GM21447 (cell line): ENCODE results near the gene CEP126.
A peak's percentile ranks its signal among the peaks of the same experiment; 100 is the strongest.

Experiments
- ATAC-seq: cut with Tn5 transposase; IDR thresholded peaks from one replicate; pipeline ENCODE4 v1.9.1; 2021; ENCODE audit not compliant: unreplicated experiment

CEP126 gene

DNA sequence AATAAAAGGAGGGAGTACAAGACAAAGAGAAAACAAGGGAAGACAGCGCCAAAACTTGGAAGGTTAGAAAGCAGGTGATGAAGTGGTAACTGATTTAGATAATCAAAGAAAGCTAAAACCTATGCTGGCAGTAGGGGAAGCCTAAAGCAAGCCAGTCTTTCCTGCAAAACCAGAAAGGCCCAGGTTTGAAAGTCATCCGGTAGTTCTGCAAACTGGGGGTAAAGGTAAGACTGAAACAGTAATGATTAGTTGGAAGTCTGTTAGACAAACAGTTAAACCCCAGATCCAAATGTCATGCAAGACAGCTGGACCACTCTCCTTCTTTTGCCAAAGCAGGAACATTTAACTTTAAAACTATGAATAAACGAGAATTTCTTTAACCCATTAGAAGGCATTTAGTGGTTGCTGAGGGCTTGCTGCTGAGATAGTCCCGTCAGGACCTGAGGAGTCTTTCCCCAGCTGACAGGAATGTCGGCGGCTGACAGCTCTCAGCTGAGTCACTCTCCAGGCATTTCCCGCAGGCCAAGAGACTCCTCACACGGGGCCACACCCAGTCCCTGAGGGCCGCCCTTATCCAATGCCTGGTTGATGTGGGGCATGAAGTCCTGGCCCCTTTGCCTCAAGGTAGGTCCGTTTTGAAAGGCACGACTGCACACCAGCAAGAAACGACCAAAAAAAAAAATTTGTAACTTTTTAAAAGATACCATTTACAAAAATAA lies 96.1 kb downstream of the CEP126 start:
- ATAC-seq, result no peak

DNA sequence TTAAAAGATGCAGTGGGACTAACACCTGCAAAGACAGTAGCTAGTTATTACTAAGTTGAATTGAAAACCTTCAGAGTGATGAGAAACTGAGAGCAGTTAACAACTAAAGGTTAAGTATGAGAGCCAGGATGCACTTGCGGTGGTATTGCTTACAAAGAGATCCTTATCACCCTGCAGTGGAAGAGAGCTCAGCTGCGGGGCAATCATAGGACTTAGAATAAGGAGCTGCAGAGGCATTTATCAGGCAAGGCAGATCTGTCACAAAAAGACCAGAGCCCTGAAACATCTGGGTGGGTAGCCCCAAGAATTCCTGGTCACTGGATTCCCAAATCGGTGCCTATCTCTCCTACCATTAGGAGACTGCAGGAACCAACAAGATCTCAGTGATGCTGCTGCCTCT lies 98.1 kb downstream of the CEP126 start:
- ATAC-seq, result no peak

- no peak for ATAC-seq
Observed at GRCh38 chr11:102014756-102015155, 99.9 kb downstream of the CEP126 start.

DNA sequence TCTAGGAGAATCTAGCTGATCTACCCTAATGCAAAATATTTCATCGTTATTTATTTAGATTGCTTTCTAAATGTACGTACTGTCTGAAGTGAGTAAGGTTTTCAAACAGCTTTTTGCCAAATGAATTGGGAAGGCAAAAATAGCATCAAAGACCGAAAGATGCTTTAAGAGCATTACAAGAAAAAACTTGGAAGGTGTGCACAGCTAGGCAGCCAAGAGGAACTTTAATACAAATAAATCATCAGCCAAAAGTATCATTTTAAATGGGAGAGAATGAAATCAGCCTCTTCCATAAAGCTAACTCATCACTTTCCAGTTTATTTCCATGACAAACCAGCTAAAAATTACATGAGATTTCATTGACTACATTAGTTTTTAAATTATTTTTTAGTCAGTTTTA lies 102.2 kb downstream of the CEP126 start:
- ATAC-seq, result no peak

DNA sequence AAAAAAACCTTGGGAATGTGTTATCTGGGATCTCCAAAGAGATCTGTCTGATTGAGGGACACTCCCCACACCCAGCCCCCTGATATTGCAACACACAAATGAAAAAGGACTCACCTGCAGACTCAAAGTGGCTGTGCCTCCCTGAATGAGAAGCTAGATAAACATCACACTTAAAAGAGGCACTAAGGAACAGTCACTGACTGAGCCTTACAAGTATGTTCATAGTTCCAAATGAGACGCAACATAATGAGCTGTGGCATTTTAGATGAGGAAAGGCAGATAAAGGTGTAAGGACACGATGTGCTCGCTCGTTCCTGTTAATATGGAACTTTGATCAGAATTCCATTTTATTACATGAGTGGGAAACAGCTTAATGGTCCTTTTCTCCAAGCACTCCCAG lies 111.4 kb downstream of the CEP126 start:
- ATAC-seq, result no peak

- ATAC-seq, result no peak
Observed at GRCh38 chr11:102026959-102027358, 112.1 kb downstream of the CEP126 start.

GRCh38 chr11:102036757-102037156 lies 121.9 kb downstream of the CEP126 start:
- no peak for ATAC-seq

- ATAC-seq, result no peak
Observed at GRCh38 chr11:102046841-102047240, 132.0 kb downstream of the CEP126 start.

- ATAC-seq, result peak; percentile 50
Observed at GRCh38 chr11:102047305-102047924, 132.6 kb downstream of the CEP126 start, which contains the start of gene CFAP300. Gene CFAP300 (plus strand): TSS chr11:102047437. CDS start chr11:102047471, 34 bp downstream.
